Osteocyte (in vitro differentiated cells): ENCODE results near the gene ALDH3A1. TPM values are rescaled to one million over a fixed set of nuclear protein-coding genes. Genes with fewer than 3 reads are reported as not detected.

Source experiments
- DNase-seq: peaks from one replicate; pipeline ENCODE4 v3.0.0; 2021; ENCODE audit warnings: mixed read lengths; ENCODE audit not compliant: unreplicated experiment; ENCODE audit errors: extremely low spot score
- H3K27ac Mint-ChIP-seq: one replicate; pipeline ENCODE4 v1.8.0; 2021; ENCODE audit warnings: mild to moderate bottlenecking, mixed read lengths; ENCODE audit not compliant: unreplicated experiment
- H3K27me3 Mint-ChIP-seq: one replicate; pipeline ENCODE4 v1.8.0; 2021; ENCODE audit warnings: mixed read lengths; ENCODE audit not compliant: unreplicated experiment
- H3K36me3 Mint-ChIP-seq: one replicate; pipeline ENCODE4 v1.8.0; 2021; ENCODE audit warnings: mixed read lengths; ENCODE audit not compliant: unreplicated experiment
- H3K4me1 Mint-ChIP-seq: one replicate; pipeline ENCODE4 v1.8.0; 2021; ENCODE audit warnings: mixed read lengths; ENCODE audit not compliant: unreplicated experiment
- H3K4me3 Mint-ChIP-seq: one replicate; pipeline ENCODE4 v1.8.0; 2021; ENCODE audit warnings: mild to moderate bottlenecking, moderate library complexity, mixed read lengths; ENCODE audit not compliant: unreplicated experiment
- H3K9me3 Mint-ChIP-seq: one replicate; pipeline ENCODE4 v1.8.0; 2021; ENCODE audit warnings: mixed read lengths; ENCODE audit not compliant: unreplicated experiment
- CTCF ChIP-seq: fragments of 200-600 bp; sonication (generic); IDR thresholded peaks from 2 replicates; pipeline ENCODE4 v1.5.0; 2021; ENCODE audit warnings: antibody characterized with exemption, mild to moderate bottlenecking, moderate library complexity
- total RNA-seq: library from RNA; stranded (reverse); gene quantifications from 2 replicates; pipeline ENCODE4 v1.2.1, GENCODE V29; 2021

Gene ALDH3A1
- total RNA-seq, 1 donor from 2014 or later = 1.6 TPM

- no peak overlapping the region for H3K4me3 Mint-ChIP-seq
- no peaks in the 10 kb centered on the region for H3K9me3 Mint-ChIP-seq
- TF ChIP-seq CTCF = no peak
- H3K4me1 Mint-ChIP-seq = peaks cover 26% of the 10 kb centered on the region
- no peaks in the 10 kb centered on the region for H3K36me3 Mint-ChIP-seq
- no peak overlapping the region for H3K27ac Mint-ChIP-seq
- no peaks in the 10 kb centered on the region for H3K27me3 Mint-ChIP-seq
- DNase-seq = no peak
These were observed 7.3 kb upstream of the ALDH3A1 start for GRCh38 chr17:19755392-19755791.

- H3K9me3 Mint-ChIP-seq = no peaks in the 10 kb centered on the region
- no peak overlapping the region for H3K4me3 Mint-ChIP-seq
- no peaks in the 10 kb centered on the region for H3K36me3 Mint-ChIP-seq
- peaks cover 34% of the 10 kb centered on the region for H3K4me1 Mint-ChIP-seq
- peak overlapping the region; percentile 94 for H3K27ac Mint-ChIP-seq
- no peaks in the 10 kb centered on the region for H3K27me3 Mint-ChIP-seq
- TF ChIP-seq CTCF = peak; percentile 42
- no peak for DNase-seq
These were observed 5.8 kb upstream of the ALDH3A1 start for GRCh38 chr17:19753661-19754463.

DNA sequence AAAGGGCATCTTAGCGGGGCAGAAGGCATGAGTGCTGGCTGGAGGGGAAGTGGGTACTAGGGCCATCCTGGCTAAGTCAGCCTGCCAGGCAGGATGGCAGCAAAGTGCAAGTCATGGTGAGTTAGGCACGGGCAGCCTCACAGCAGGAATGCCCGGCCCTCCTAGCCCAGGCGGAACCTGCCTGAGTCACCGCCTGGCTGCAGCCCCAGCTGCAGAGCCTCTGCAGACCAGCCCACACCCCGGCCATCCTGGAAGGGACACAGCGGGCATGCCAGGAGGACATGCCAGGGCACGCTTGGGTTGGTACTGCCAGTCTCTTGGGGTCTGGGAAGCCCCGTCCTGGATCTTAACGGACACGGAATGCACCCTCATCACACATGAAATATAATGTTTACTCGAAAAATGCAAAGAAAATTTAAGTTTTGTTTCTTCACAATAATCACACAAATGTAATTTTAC lies 5.0 kb upstream of the ALDH3A1 start:
- peaks cover 42% of the 10 kb centered on the region for H3K4me1 Mint-ChIP-seq
- peak; percentile 92 for DNase-seq
- H3K4me3 Mint-ChIP-seq = no peak overlapping the region
- TF ChIP-seq CTCF = no peak
- no peaks in the 10 kb centered on the region for H3K36me3 Mint-ChIP-seq
- H3K27me3 Mint-ChIP-seq = no peaks in the 10 kb centered on the region
- peak overlapping the region; percentile 94 for H3K27ac Mint-ChIP-seq
- no peaks in the 10 kb centered on the region for H3K9me3 Mint-ChIP-seq

GRCh38 chr17:19752216-19753050 lies 4.3 kb upstream of the ALDH3A1 start:
- peak overlapping the region; percentile 94 for H3K27ac Mint-ChIP-seq
- TF ChIP-seq CTCF = no peak
- DNase-seq = no peak
- peaks cover 48% of the 10 kb centered on the region for H3K4me1 Mint-ChIP-seq
- H3K27me3 Mint-ChIP-seq = no peaks in the 10 kb centered on the region
- H3K4me3 Mint-ChIP-seq = no peak overlapping the region
- H3K36me3 Mint-ChIP-seq = no peaks in the 10 kb centered on the region
- no peaks in the 10 kb centered on the region for H3K9me3 Mint-ChIP-seq

DNA sequence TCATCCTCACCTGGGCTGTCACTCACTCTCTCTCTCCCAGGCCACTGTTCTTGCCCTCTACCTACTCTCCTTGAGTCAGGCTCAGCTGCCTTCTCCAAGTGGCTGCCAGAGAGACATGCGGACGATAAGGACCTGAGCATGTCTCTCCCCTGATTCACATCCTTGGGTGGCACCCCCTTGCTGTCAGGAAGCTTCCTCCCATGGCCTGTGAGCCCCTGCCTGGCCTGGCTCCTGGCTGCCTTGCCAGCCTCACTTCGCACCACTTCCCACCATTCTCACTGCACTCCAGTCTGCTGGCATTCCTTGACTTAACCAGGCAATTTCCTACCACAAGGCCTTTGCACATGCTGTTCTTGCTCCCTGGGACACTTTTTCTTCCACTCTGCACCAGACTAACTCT lies 2.7 kb upstream of the ALDH3A1 start:
- no peak for DNase-seq
- H3K27ac Mint-ChIP-seq = peak overlapping the region; percentile 94
- TF ChIP-seq CTCF = no peak
- H3K36me3 Mint-ChIP-seq = no peaks in the 10 kb centered on the region
- no peaks in the 10 kb centered on the region for H3K27me3 Mint-ChIP-seq
- H3K4me1 Mint-ChIP-seq = peaks cover 48% of the 10 kb centered on the region
- H3K4me3 Mint-ChIP-seq = no peak overlapping the region
- H3K9me3 Mint-ChIP-seq = no peaks in the 10 kb centered on the region
